ENCODE results near the gene CTNNA2. TPM values are rescaled to one million over a fixed set of nuclear protein-coding genes. Genes with fewer than 3 reads are reported as not detected.

Gene CTNNA2
- total and polyA plus RNA-seq, 9 of the 15 experiments (the other 6 are each of a cell fraction or from before 2014, with no cell fraction given) = 0.03 to 0.40 (median 0.15) TPM

DNA sequence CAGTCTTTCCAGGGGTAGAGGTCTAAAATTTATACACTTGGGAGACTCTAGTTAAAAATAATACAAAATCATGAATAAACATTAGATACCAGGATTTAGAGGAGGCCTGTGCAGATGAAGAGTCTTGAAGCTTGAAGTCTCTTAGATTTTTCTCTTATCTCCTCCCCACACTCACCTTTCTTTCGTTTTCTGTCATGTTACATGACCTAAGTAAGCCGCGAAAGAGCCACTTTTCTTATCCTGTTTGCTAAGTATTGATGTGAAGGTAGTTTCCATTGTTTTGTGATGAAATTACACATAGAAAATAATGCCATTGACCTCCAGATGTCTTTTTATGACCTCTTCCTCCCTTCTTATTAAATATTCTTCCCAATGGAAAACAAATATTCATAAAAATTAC, 423.9 kb downstream of the CTNNA2 start (continued):
- no peak for TF ChIP-seq CCNT2 (IDR thresholded peaks at IDR 0.05; ENCODE audit: borderline replicate concordance, extremely low read depth, insufficient read length, low read depth, low read length)

DNA sequence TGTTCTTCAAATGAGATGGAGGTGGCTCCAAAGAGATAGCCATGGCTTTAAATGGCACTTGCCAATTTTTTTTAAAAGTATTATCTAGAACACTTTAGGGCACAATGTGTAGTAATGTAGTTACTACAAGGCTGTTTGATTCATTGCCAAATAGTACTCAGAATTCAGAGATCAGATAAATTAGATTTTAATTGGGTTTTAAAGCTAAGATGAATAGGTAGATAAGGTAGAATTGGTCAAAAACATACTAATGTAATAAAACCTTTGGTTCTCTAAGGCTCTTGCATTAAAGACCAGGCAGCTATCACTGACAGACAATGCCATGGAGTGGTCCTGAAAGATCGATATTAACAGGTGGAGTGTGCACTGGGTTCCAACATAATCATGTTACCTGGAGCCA, 425.8 kb downstream of the CTNNA2 start:
- DNase-seq (ENCODE audit: extremely low read depth in 1 of 4, low spot score in 3 of 4) (no peak), FAIRE-seq (no peak), ATAC-seq (no peak)
- Histone ChIP-seq H2AFZ (ENCODE audit: low read depth, low read length) (no peak overlapping the region), H3K36me3 (ENCODE audit: control insufficient read depth, insufficient read depth, low read length) (no peaks in the 10 kb centered on the region), H3K27me3 (ENCODE audit: control insufficient read depth in 2 of 2, insufficient read depth in 2 of 2, low read length in 2 of 2) (no peaks in the 10 kb centered on the region), H4K20me1 (replicated peaks; ENCODE audit: control insufficient read depth, insufficient read depth, low read length) (no peaks in the 10 kb centered on the region), H3K27ac (ENCODE audit: extremely low read depth, low read depth, low read length) (no peak overlapping the region), H3K9ac (ENCODE audit: insufficient read depth in 1 of 2, low read depth in 2 of 2, low read length in 2 of 2) (no peak overlapping the region), H3K79me2 (ENCODE audit: control insufficient read depth, insufficient read depth, low read length) (no peaks in the 10 kb centered on the region), H3K9me3 (replicated peaks; ENCODE audit: control insufficient read depth, insufficient read depth, low read depth, low read length) (no peaks in the 10 kb centered on the region), H3K4me3 (no peak overlapping the region), H3K4me2 (ENCODE audit: insufficient read depth, low read length) (no peak overlapping the region), H3K4me1 (replicated peaks in 1 of 2; ENCODE audit: control insufficient read depth in 2 of 2, insufficient read depth in 2 of 2, low read length in 2 of 2) (no peaks in the 10 kb centered on the region), H3K9me1 (ENCODE audit: control insufficient read depth, insufficient read depth, low read length) (no peaks in the 10 kb centered on the region)
- in situ Hi-C loops (cut with MboI) = no loop called here
- ChIA-PET CTCF (ENCODE audit: low intra/inter-chr PET ratio) (no interaction called here), POLR2A (no interaction called here)
- TF ChIP-seq TAF15 (IDR thresholded peaks at IDR 0.05; ENCODE audit: low read depth, low read length) (no peak), ZNF589 (CRISPR knock-in tag; IDR thresholded peaks at IDR 0.05; ENCODE audit: low read depth) (no peak), IRF2 (CRISPR knock-in tag; IDR thresholded peaks at IDR 0.05) (no peak), PRPF4 (IDR thresholded peaks at IDR 0.05; ENCODE audit: insufficient read depth, low read depth, low read length, poor library complexity, severe bottlenecking) (no peak), FOXK1 (CRISPR knock-in tag; IDR thresholded peaks at IDR 0.05; ENCODE audit: borderline replicate concordance) (no peak), TAF9B (IDR thresholded peaks at IDR 0.05; ENCODE audit: partially characterized antibody) (no peak), MAFF (IDR thresholded peaks at IDR 0.05; ENCODE audit: low read length) (no peak), XRCC5 (IDR thresholded peaks at IDR 0.05; ENCODE audit: low read depth, low read length) (no peak), SRSF9 (IDR thresholded peaks at IDR 0.05; ENCODE audit: borderline replicate concordance, low read depth, low read length) (no peak), NCOA2 (IDR thresholded peaks at IDR 0.05; ENCODE audit: partially characterized antibody in 2 of 2) (no peak), ZNF217 (CRISPR knock-in tag; IDR thresholded peaks at IDR 0.05) (no peak), RBM22 (IDR thresholded peaks at IDR 0.05; ENCODE audit: low read depth, low read length, poor library complexity, severe bottlenecking) (no peak), PTBP1 (IDR thresholded peaks at IDR 0.05; ENCODE audit: low read depth, low read length) (no peak), HEY1 (CRISPR knock-in tag; IDR thresholded peaks at IDR 0.05; ENCODE audit: borderline replicate concordance) (no peak), ZNF3 (CRISPR knock-in tag; IDR thresholded peaks at IDR 0.05) (no peak)
- TF ChIP-seq, protein P1, sequence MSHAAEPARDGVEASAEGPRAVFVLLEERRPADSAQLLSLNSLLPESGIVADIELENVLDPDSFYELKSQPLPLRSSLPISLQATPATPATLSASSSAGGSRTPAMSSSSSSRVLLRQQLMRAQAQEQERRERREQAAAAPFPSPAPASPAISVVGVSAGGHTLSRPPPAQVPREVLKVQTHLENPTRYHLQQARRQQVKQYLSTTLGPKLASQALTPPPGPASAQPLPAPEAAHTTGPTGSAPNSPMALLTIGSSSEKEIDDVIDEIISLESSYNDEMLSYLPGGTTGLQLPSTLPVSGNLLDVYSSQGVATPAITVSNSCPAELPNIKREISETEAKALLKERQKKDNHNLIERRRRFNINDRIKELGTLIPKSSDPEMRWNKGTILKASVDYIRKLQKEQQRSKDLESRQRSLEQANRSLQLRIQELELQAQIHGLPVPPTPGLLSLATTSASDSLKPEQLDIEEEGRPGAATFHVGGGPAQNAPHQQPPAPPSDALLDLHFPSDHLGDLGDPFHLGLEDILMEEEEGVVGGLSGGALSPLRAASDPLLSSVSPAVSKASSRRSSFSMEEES (CRISPR knock-in tag; IDR thresholded peaks at IDR 0.05) = no peak
- intact Hi-C loops (cut with micrococcal nuclease) = loop anchor here (10.0 kb wide), 1 partner anchor 386 kb away; no protein-coding TSS in a partner anchor
- no TSS peak for BruUV-seq (replicated peaks)
- 0% methylated on average over 1 of the region's 1 CpG for WGBS (ENCODE audit: insufficient coverage, low coverage, missing lambda C conversion rate)

Measured in K562 (cell line).